H1 (cell line): ENCODE data around the gene UBE2E2. TPM values are rescaled to one million over a fixed set of nuclear protein-coding genes. Genes with fewer than 3 reads are reported as not detected.

Experiments used
- CTCF ChIA-PET: fragments of 300-600 bp; sonication (Branson Sonifier 250); formaldehyde crosslinking; loops from one replicate; lab custom pipeline; 2021; ENCODE audit not compliant: partially characterized antibody; lab: Charles Lee
- POLR2A ChIA-PET: fragments of 300-600 bp; sonication (Branson Sonifier 250); formaldehyde crosslinking; loops from one replicate; lab custom pipeline; 2021; ENCODE audit warnings: inconsistent platforms; ENCODE audit not compliant: partially characterized antibody; lab: Charles Lee
- DNase-seq, 2 experiments: peaks; one replicate each; pipeline versions ENCODE4 v3.0.0 to v3.0.0-alpha.2; 2010 to 2022; ENCODE audit warnings: low spot score in 2 of 2, low read depth in 1 of 2, mixed read lengths in 1 of 2
- FAIRE-seq: peaks from 2 replicates; lab custom pipeline; 2011; peaks lifted over from hg19 to GRCh38; lab: Jason Lieb, UNC
- H2AFZ ChIP-seq: 2 replicates; pipeline ENCODE4 v1.8.1; 2012; ENCODE audit warnings: low read length, inconsistent platforms
- H2AK5ac ChIP-seq: 2 replicates; pipeline ENCODE4 v1.6.1; 2013; ENCODE audit warnings: low read depth, low read length
- H2BK120ac ChIP-seq: replicated peaks from 2 replicates; pipeline ENCODE3; 2013; ENCODE audit warnings: low read depth, low read length, inconsistent platforms
- H2BK12ac ChIP-seq: 2 replicates; pipeline ENCODE4 v1.6.1; 2013; ENCODE audit warnings: low read depth, low read length
- H2BK15ac ChIP-seq: 2 replicates; pipeline ENCODE4 v1.6.1; 2013; ENCODE audit warnings: low read length
- H2BK20ac ChIP-seq: 2 replicates; pipeline ENCODE4 v1.6.1; 2013; ENCODE audit warnings: low read length
- H2BK5ac ChIP-seq: 2 replicates; pipeline ENCODE4 v1.6.1; 2013; ENCODE audit warnings: low read depth, low read length
- H3K14ac ChIP-seq: 2 replicates; pipeline ENCODE4 v1.6.1; 2013; ENCODE audit warnings: inconsistent platforms; ENCODE audit not compliant: insufficient read length
- H3K18ac ChIP-seq: 2 replicates; pipeline ENCODE4 v1.6.1; 2013; ENCODE audit warnings: low read length; ENCODE audit errors: extremely low read depth
- H3K23ac ChIP-seq: 2 replicates; pipeline ENCODE4 v1.6.1; 2013; ENCODE audit warnings: inconsistent platforms; ENCODE audit not compliant: insufficient read length
- H3K23me2 ChIP-seq: 2 replicates; pipeline ENCODE4 v1.6.1; 2013; ENCODE audit warnings: low read depth, low read length
- H3K27ac ChIP-seq: 2 replicates; pipeline ENCODE4 v1.6.1; 2011; ENCODE audit warnings: low read depth, low read length, inconsistent platforms
- H3K27me3 ChIP-seq, 4 experiments: replicated peaks in 1 of 4; 1 replicate in 1 of 4; 2 replicates in 3 of 4; pipeline versions ENCODE4 v1.6.1 to v1.8.1; 2011 to 2013; ENCODE audit warnings: low read length in 3 of 4, mild to moderate bottlenecking in 3 of 4, inconsistent platforms in 2 of 4, mixed read lengths in 2 of 4, moderate library complexity in 1 of 4; ENCODE audit not compliant: control insufficient read depth in 3 of 4, insufficient read depth in 3 of 4; ENCODE audit errors: extremely low read depth in 1 of 4
- H3K36me3 ChIP-seq, 4 experiments: 2 replicates each; pipeline versions ENCODE4 v1.6.1 to v1.8.1; 2011 to 2013; ENCODE audit warnings: mild to moderate bottlenecking in 4 of 4, low read length in 3 of 4, moderate library complexity in 2 of 4, control low read depth in 1 of 4, inconsistent platforms in 1 of 4; ENCODE audit not compliant: insufficient read depth in 4 of 4, control insufficient read depth in 2 of 4
- H3K4ac ChIP-seq: replicated peaks from 2 replicates; pipeline ENCODE3; 2013; ENCODE audit warnings: low read length, low read depth, mixed read lengths, inconsistent platforms; ENCODE audit not compliant: insufficient read length
- H3K4me1 ChIP-seq, 4 experiments: replicated peaks in 1 of 4; 1 replicate in 1 of 4; 2 replicates in 3 of 4; pipeline versions ENCODE4 v1.6.1 to v1.8.1; 2011 to 2013; ENCODE audit warnings: low read length in 3 of 4, inconsistent platforms in 2 of 4, mixed read lengths in 1 of 4; ENCODE audit not compliant: insufficient read depth in 4 of 4, control insufficient read depth in 3 of 4
- H3K4me2 ChIP-seq, 2 experiments: 2 replicates each; pipeline versions ENCODE4 v1.6.1 to v1.8.1; 2011 to 2013; ENCODE audit warnings: low read depth in 2 of 2, low read length in 2 of 2, control low read depth in 1 of 2, inconsistent platforms in 1 of 2, mild to moderate bottlenecking in 1 of 2; ENCODE audit not compliant: insufficient read depth in 1 of 2
- H3K4me3 ChIP-seq, 4 experiments: fragments of 200-600, 300-600 bp in 1 of 4; sonication (generic), shearing (Covaris generic), sonication (Bioruptor Twin) in 1 of 4; 2 replicates each; pipeline versions ENCODE4 v1.5.1 to v1.8.1; 2011 to 2016; ENCODE audit warnings: low read length in 4 of 4, low read depth in 3 of 4, control low read depth in 2 of 4, inconsistent platforms in 2 of 4, mild to moderate bottlenecking in 2 of 4, mixed read lengths in 1 of 4, moderate library complexity in 1 of 4; ENCODE audit not compliant: insufficient read depth in 2 of 4; ENCODE audit errors: extremely low read depth in 1 of 4
- H3K56ac ChIP-seq: replicated peaks from 2 replicates; pipeline ENCODE3; 2013; ENCODE audit warnings: low read depth, mild to moderate bottlenecking, mixed read lengths, low read length, inconsistent platforms; ENCODE audit not compliant: insufficient read length
- H3K79me1 ChIP-seq: 2 replicates; pipeline ENCODE4 v1.6.1; 2013; ENCODE audit warnings: low read depth, low read length, control low read depth
- H3K79me2 ChIP-seq, 2 experiments: 2 replicates each; pipeline versions ENCODE4 v1.6.1 to v1.8.1; 2012 to 2013; ENCODE audit warnings: low read length in 2 of 2, mild to moderate bottlenecking in 2 of 2, inconsistent platforms in 1 of 2; ENCODE audit not compliant: insufficient read depth in 2 of 2, control insufficient read depth in 1 of 2
- H3K9ac ChIP-seq, 4 experiments: replicated peaks in 1 of 4; 1 replicate in 1 of 4; 2 replicates in 3 of 4; pipeline versions ENCODE4 v1.6.1 to v1.8.1; 2011 to 2013; ENCODE audit warnings: low read depth in 3 of 4, low read length in 3 of 4, control low read depth in 2 of 4, mild to moderate bottlenecking in 2 of 4, moderate library complexity in 2 of 4, inconsistent platforms in 1 of 4; ENCODE audit errors: extremely low read depth in 1 of 4
- H3K9me3 ChIP-seq, 2 experiments: 2 replicates each; pipeline versions ENCODE4 v1.6.1 to v1.8.1; 2012 to 2013; ENCODE audit warnings: mild to moderate bottlenecking in 2 of 2, moderate library complexity in 2 of 2, control low read depth in 1 of 2, inconsistent platforms in 1 of 2, low read depth in 1 of 2, low read length in 1 of 2, mixed read lengths in 1 of 2; ENCODE audit not compliant: insufficient read depth in 2 of 2
- H4K20me1 ChIP-seq, 2 experiments: replicated peaks in 1 of 2; 2 replicates each; pipeline versions ENCODE3 to v1.8.1; 2011 to 2013; ENCODE audit warnings: inconsistent platforms in 2 of 2, low read length in 2 of 2, mild to moderate bottlenecking in 1 of 2; ENCODE audit not compliant: insufficient read depth in 2 of 2, control insufficient read depth in 1 of 2
- H4K5ac ChIP-seq: 2 replicates; pipeline ENCODE4 v1.6.1; 2013; ENCODE audit warnings: low read length, low read depth, mixed read lengths, inconsistent platforms; ENCODE audit not compliant: insufficient read length
- H4K8ac ChIP-seq: 2 replicates; pipeline ENCODE4 v1.8.0; 2013; ENCODE audit warnings: mild to moderate bottlenecking, moderate library complexity, low read length, inconsistent platforms; ENCODE audit not compliant: insufficient read depth; ENCODE audit errors: extremely low read depth
- H4K91ac ChIP-seq: replicated peaks from 2 replicates; pipeline ENCODE3; 2013; ENCODE audit warnings: low read length, mixed read lengths, inconsistent platforms; ENCODE audit not compliant: insufficient read length
- BCL11A ChIP-seq, 2 experiments: IDR thresholded peaks; one replicate each; pipeline ENCODE4 v1.6.1; 2011; ENCODE audit warnings: low read depth in 2 of 2, low read length in 2 of 2, mild to moderate bottlenecking in 2 of 2
- CBX5 ChIP-seq: fragments of 300-800, 300-1000 bp; sonication (generic); IDR thresholded peaks from 2 replicates; pipeline ENCODE4 v1.7.1; 2016; ENCODE audit warnings: antibody characterized with exemption, low read length, low read depth
- CTBP2 ChIP-seq: IDR thresholded peaks from 2 replicates; pipeline ENCODE4 v1.7.0; 2011; ENCODE audit warnings: borderline replicate concordance, mild to moderate bottlenecking, moderate library complexity, mixed read lengths, low read length; ENCODE audit not compliant: insufficient read depth, insufficient read length
- HDAC2 ChIP-seq, 2 experiments: fragments of 300-600 bp in 1 of 2; sonication (generic) in 1 of 2; IDR thresholded peaks; 2 replicates each; pipeline ENCODE4 v1.6.1; 2011 to 2012; ENCODE audit warnings: low read depth in 2 of 2, low read length in 2 of 2, mild to moderate bottlenecking in 2 of 2, moderate library complexity in 2 of 2, borderline replicate concordance in 1 of 2, inconsistent platforms in 1 of 2
- MAFK ChIP-seq: IDR thresholded peaks from 2 replicates; pipeline ENCODE4 v1.6.1; 2012; ENCODE audit warnings: low read depth, mild to moderate bottlenecking, improper control_type of control experiment, low read length
- POLR2A ChIP-seq, 2 experiments: IDR thresholded peaks; 1 replicate in 1 of 2; 2 replicates in 1 of 2; pipeline ENCODE4 v1.6.1; 2011; ENCODE audit warnings: low read depth in 2 of 2, low read length in 2 of 2, mild to moderate bottlenecking in 2 of 2; ENCODE audit errors: control extremely low read depth in 1 of 2
- WGBS, 2 experiments: shearing (Covaris generic) in 1 of 2; methylation state at CpG; one replicate each; pipeline versions ENCODE4 v1.1.6 to v1.1.7; 2013 to 2015; ENCODE audit warnings: low lambda C conversion rate in 2 of 2, mixed read lengths in 2 of 2, inconsistent platforms in 1 of 2, low coverage in 1 of 2, missing lambda C conversion rate in 1 of 2; ENCODE audit not compliant: insufficient replicate concordance in 2 of 2, insufficient coverage in 1 of 2, insufficient read length in 1 of 2; ENCODE audit errors: extremely low coverage in 1 of 2, missing lambda C conversion rate in 1 of 2; 5-methylcytosine and 5-hydroxymethylcytosine counted together
- polyA plus RNA-seq, 7 experiments: library from polyadenylated mRNA; depleted of rRNA in 3 of 7; stranded (reverse) in 5 of 7; unstranded in 2 of 7; fragments of >200 nt in 5 of 7; fragments of 200-250 nt in 2 of 7; gene quantifications; 1 replicate in 5 of 7; 2 replicates in 1 of 7; 4 replicates in 1 of 7; pipeline versions ENCODE4 v1.2.1 to v1.2.3, GENCODE V29; 2011 to 2013; ENCODE audit warnings: missing spikeins in 2 of 7, mixed read lengths in 2 of 7
- total RNA-seq: library from RNA; stranded (reverse); fragmentation: NEBNext Ultra II Directional; extraction: Animal tissue kit (Norgen Biotek cat#: 25700); gene quantifications from 2 replicates; pipeline ENCODE4 v1.2.1, GENCODE V29; 2021

Gene UBE2E2
- total and polyA plus RNA-seq, 2 of the 8 experiments (the other 6 are each of a cell fraction or from before 2014, with no cell fraction given) = 57.6 to 70.6 TPM

DNA sequence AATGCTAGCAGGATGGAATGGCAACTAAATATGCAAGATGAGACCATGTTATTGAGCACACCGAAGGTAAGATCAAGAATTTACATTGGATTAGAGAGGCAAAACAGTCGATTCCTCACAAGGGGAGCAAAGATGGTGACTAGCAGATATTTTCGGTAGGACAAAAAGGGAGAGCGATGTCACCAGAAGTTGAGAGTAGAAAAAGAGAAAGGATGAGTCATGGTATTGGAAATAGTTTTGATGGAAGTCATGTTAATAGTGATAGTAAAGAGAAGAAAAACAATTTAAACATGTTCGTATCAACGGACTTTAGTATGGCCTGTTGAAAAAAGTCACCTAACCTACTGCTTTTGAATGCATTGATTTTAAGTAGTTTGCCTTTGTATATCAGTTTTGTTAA lies 55.0 kb downstream of the UBE2E2 start:
- Histone ChIP-seq H2BK120ac (no peak overlapping the region), H3K4me1 (no peaks in the 10 kb centered on the region), H3K27me3 (peaks cover 0 to 1% (median 0%) of the 10 kb centered on the region in 4 experiments; a peak in 1 of 7 replicates), H3K4ac (no peak overlapping the region), H3K9ac (no peak overlapping the region), H3K79me2 (peaks cover 0 to 49% of the 10 kb centered on the region in 2 experiments; a peak in 2 of 4 replicates), H4K20me1 (peaks cover 0 to 1% of the 10 kb centered on the region in 2 experiments), H3K79me1 (peaks cover 5% of the 10 kb centered on the region; the same call in 1 of the 2 replicates), H2BK5ac (no peak overlapping the region), H3K4me3 (no peak overlapping the region), H2BK12ac (no peak overlapping the region), H4K8ac (no peak overlapping the region), H3K23ac (no peak overlapping the region), H4K91ac (no peak overlapping the region), H3K36me3 (no peaks in the 10 kb centered on the region), H3K9me3 (0 out of 4 replicates have a peak, but pooled peaks cover 0 to 4% of the 10 kb centered on the region in 2 experiments), H2BK15ac (no peak overlapping the region), H4K5ac (no peak overlapping the region), H3K56ac (no peak overlapping the region), H2BK20ac (no peak overlapping the region), H2AFZ (no peak overlapping the region), H2AK5ac (no peak overlapping the region), H3K23me2 (no peaks in the 10 kb centered on the region; the same call in 1 of the 2 replicates), H3K4me2 (no peak overlapping the region), H3K27ac (no peak overlapping the region), H3K18ac (no peak overlapping the region), H3K14ac (no peak overlapping the region)
- TF ChIP-seq MAFK = no peak
- no peak for TF ChIP-seq HDAC2 (IDR thresholded peaks at IDR 0.05; ENCODE audit: borderline replicate concordance in 1 of 2, low read depth in 2 of 2, low read length in 2 of 2)
- TF ChIP-seq CBX5 = no peak
- no peak for TF ChIP-seq POLR2A (IDR thresholded peaks at IDR 0.05; ENCODE audit: control extremely low read depth in 1 of 2, low read depth in 2 of 2, low read length in 2 of 2)
- TF ChIP-seq CTBP2 = no peak
- no peak for TF ChIP-seq BCL11A (IDR thresholded peaks at IDR 0.05; ENCODE audit: low read depth in 2 of 2, low read length in 2 of 2)
- no peak for DNase-seq
- WGBS, 2 experiments = 92% methylated on average over 6 of the region's 6 CpGs; no CpG with 5 or more reads in 1 of the 2 experiments
- ChIA-PET POLR2A (interaction anchor here (0.7 kb wide), 1 partner anchor 221 kb away, joined by 4 read pairs; no protein-coding TSS in a partner anchor), CTCF (no interaction called here)
- no peak for FAIRE-seq
